Neuronal stem cell (in vitro differentiated cells): ENCODE results near the gene CBX4.

ENCODE experiments used
- DNase-seq: peaks from one replicate; pipeline ENCODE4 v3.0.0-alpha.2; 2013; ENCODE audit warnings: low spot score
- H2AFZ ChIP-seq: one replicate; pipeline ENCODE4 v1.6.1; 2013; ENCODE audit warnings: mild to moderate bottlenecking, low read length, inconsistent platforms
- H2AK5ac ChIP-seq: 2 replicates; pipeline ENCODE4 v1.6.1; 2013; ENCODE audit warnings: low read depth, mild to moderate bottlenecking, inconsistent platforms, low read length, moderate library complexity, mixed read lengths
- H2BK120ac ChIP-seq: 2 replicates; pipeline ENCODE4 v1.6.1; 2013; ENCODE audit warnings: low read depth, mild to moderate bottlenecking, inconsistent platforms, low read length, moderate library complexity, mixed read lengths
- H2BK12ac ChIP-seq: one replicate; pipeline ENCODE4 v1.6.1; 2013; ENCODE audit warnings: low read length, inconsistent platforms
- H2BK15ac ChIP-seq: 2 replicates; pipeline ENCODE4 v1.6.1; 2013; ENCODE audit warnings: mild to moderate bottlenecking, low read length, inconsistent platforms, mixed read lengths
- H2BK5ac ChIP-seq: one replicate; pipeline ENCODE4 v1.6.1; 2013; ENCODE audit warnings: inconsistent platforms, mild to moderate bottlenecking, low read length, moderate library complexity
- H3K14ac ChIP-seq: one replicate; pipeline ENCODE4 v1.6.1; 2013; ENCODE audit warnings: low read length, inconsistent platforms
- H3K18ac ChIP-seq: 2 replicates; pipeline ENCODE4 v1.6.1; 2013; ENCODE audit warnings: low read length, inconsistent platforms
- H3K23ac ChIP-seq: 2 replicates; pipeline ENCODE4 v1.6.1; 2013; ENCODE audit warnings: low read depth, mild to moderate bottlenecking, mixed read lengths, low read length, inconsistent platforms; ENCODE audit not compliant: poor library complexity
- H3K27ac ChIP-seq: replicated peaks from 3 replicates; pipeline ENCODE4 v1.5.1; 2013; ENCODE audit warnings: low read length, inconsistent platforms
- H3K27me3 ChIP-seq, 3 experiments: 2 replicates each; pipeline ENCODE4 v1.6.1; 2013; ENCODE audit warnings: low read length in 3 of 3, mild to moderate bottlenecking in 2 of 3, inconsistent platforms in 1 of 3, low read depth in 1 of 3, mixed read lengths in 1 of 3, moderate library complexity in 1 of 3; ENCODE audit not compliant: control insufficient read depth in 3 of 3, insufficient read depth in 3 of 3
- H3K36me3 ChIP-seq, 2 donors: replicated peaks in 1 of 2; 2 replicates each; pipeline ENCODE4 v1.6.1; 2013; ENCODE audit warnings: low read length in 2 of 2; ENCODE audit not compliant: control insufficient read depth in 2 of 2, insufficient read depth in 2 of 2
- H3K4ac ChIP-seq: 2 replicates; pipeline ENCODE4 v1.6.1; 2013; ENCODE audit warnings: inconsistent platforms, mild to moderate bottlenecking, low read length, moderate library complexity
- H3K4me1 ChIP-seq, 2 donors: 1 replicate in 1 of 2; 2 replicates in 1 of 2; pipeline ENCODE4 v1.6.1; 2013; ENCODE audit warnings: low read length in 2 of 2, low read depth in 1 of 2; ENCODE audit not compliant: control insufficient read depth in 2 of 2, insufficient read depth in 1 of 2
- H3K4me2 ChIP-seq: one replicate; pipeline ENCODE4 v1.6.1; 2013; ENCODE audit warnings: mild to moderate bottlenecking, low read length, inconsistent platforms; ENCODE audit not compliant: insufficient read depth, poor library complexity, severe bottlenecking
- H3K4me3 ChIP-seq, 2 donors: 2 replicates each; pipeline ENCODE4 v1.5.1; 2013; ENCODE audit warnings: low read length in 2 of 2, mild to moderate bottlenecking in 2 of 2, inconsistent platforms in 1 of 2, moderate library complexity in 1 of 2
- H3K79me1 ChIP-seq: one replicate; pipeline ENCODE4 v1.6.1; 2013; ENCODE audit warnings: low read depth, mild to moderate bottlenecking, inconsistent platforms, low read length, moderate library complexity
- H3K9ac ChIP-seq: one replicate; pipeline ENCODE4 v1.6.1; 2013; ENCODE audit warnings: mild to moderate bottlenecking, low read depth, low read length, inconsistent platforms; ENCODE audit not compliant: poor library complexity
- H3K9me3 ChIP-seq, 2 donors: replicated peaks in 1 of 2; 2 replicates each; pipeline versions ENCODE3 to v1.6.1; 2013; ENCODE audit warnings: low read length in 2 of 2, mild to moderate bottlenecking in 2 of 2, inconsistent platforms in 1 of 2, low read depth in 1 of 2, mixed read lengths in 1 of 2, moderate library complexity in 1 of 2; ENCODE audit not compliant: control insufficient read depth in 2 of 2, insufficient read depth in 1 of 2
- H4K8ac ChIP-seq: one replicate; pipeline ENCODE4 v1.6.1; 2013; ENCODE audit warnings: low read depth, mild to moderate bottlenecking, inconsistent platforms, low read length, moderate library complexity
- H4K91ac ChIP-seq: one replicate; pipeline ENCODE4 v1.6.1; 2013; ENCODE audit warnings: low read length, low read depth, mild to moderate bottlenecking, inconsistent platforms; ENCODE audit not compliant: poor library complexity
- WGBS, 2 donors: extraction: QIAGEN DNeasy Blood & Tissue Kit; methylation state at CpG; one replicate each; pipeline ENCODE4 v1.1.7; 2013; ENCODE audit warnings: missing lambda C conversion rate in 2 of 2, mixed read lengths in 1 of 2; ENCODE audit not compliant: insufficient read length in 2 of 2, insufficient replicate concordance in 1 of 2; ENCODE audit errors: extremely low coverage in 2 of 2; 5-methylcytosine and 5-hydroxymethylcytosine counted together

CBX4 gene

GRCh38 chr17:79842656-79843473 lies 3.6 kb upstream of the CBX4 start:
- WGBS, 2 donors, result no CpG with 5 or more reads among the region's 66 CpGs
- peak overlapping the region; percentile 4 to 50 for H3K4me3 ChIP-seq

GRCh38 chr17:79842136-79842655 lies 3.0 kb upstream of the CBX4 start:
- no peak for DNase-seq
- peaks cover 41 to 65% (median 41%) of the 10 kb centered on the region in 3 experiments for H3K27me3 ChIP-seq

More at GRCh38 chr17:79842656-79843473, 3.6 kb upstream of the CBX4 start:
- H2AK5ac ChIP-seq, result peak overlapping the region; percentile 86
- no peak overlapping the region for H4K91ac ChIP-seq
- H2BK5ac ChIP-seq, result peak overlapping the region; percentile 53
- peak overlapping the region; percentile 99 for H3K18ac ChIP-seq
- H3K9me3 ChIP-seq, result peaks cover 0 to 3% of the 10 kb centered on the region in 2 donors
- peak overlapping the region; percentile 97 for H2BK12ac ChIP-seq
- no peak overlapping the region for H3K27ac ChIP-seq
- no peaks in the 10 kb centered on the region for H3K36me3 ChIP-seq
- H2AFZ ChIP-seq, result peak overlapping the region; percentile 97
- no peak for DNase-seq
- H2BK15ac ChIP-seq, result peak overlapping the region; percentile 96
- H3K4me1 ChIP-seq, result peaks cover 19 to 23% of the 10 kb centered on the region in 2 donors
- peak overlapping the region; percentile 86 for H3K4me2 ChIP-seq
- H3K14ac ChIP-seq, result no peak overlapping the region
- H2BK120ac ChIP-seq, result peak overlapping the region; percentile 72
- no peak overlapping the region for H4K8ac ChIP-seq
- peak overlapping the region; percentile 73 for H3K23ac ChIP-seq
- H3K27me3 ChIP-seq, result peaks cover 41 to 61% (median 46%) of the 10 kb centered on the region in 3 experiments
- H3K79me1 ChIP-seq, result no peaks in the 10 kb centered on the region
- H3K4ac ChIP-seq, result no peak overlapping the region
- no peak overlapping the region for H3K9ac ChIP-seq

GRCh38 chr17:79841369-79842135 lies 2.3 kb upstream of the CBX4 start:
- Histone ChIP-seq H3K27me3 (peaks cover 41 to 71% (median 43%) of the 10 kb centered on the region in 3 experiments), H3K9me3 (peaks cover 0 to 3% of the 10 kb centered on the region in 2 donors), H2BK12ac (peak overlapping the region; percentile 97), H2BK120ac (peak overlapping the region; percentile 72), H3K4ac (no peak overlapping the region), H4K91ac (no peak overlapping the region), H3K4me1 (peaks cover 32 to 34% of the 10 kb centered on the region in 2 donors), H3K18ac (peak overlapping the region; percentile 82), H3K36me3 (peaks cover 0 to 13% of the 10 kb centered on the region in 2 donors), H3K23ac (peak overlapping the region; percentile 43), H2AFZ (peak overlapping the region; percentile 89), H3K27ac (no peak overlapping the region), H3K4me3 (no peak overlapping the region), H3K4me2 (peak overlapping the region; percentile 11), H2BK5ac (peak overlapping the region; percentile 71), H2BK15ac (peak overlapping the region; percentile 96), H2AK5ac (peak overlapping the region; percentile 96), H3K9ac (peak overlapping the region; percentile 81), H3K79me1 (no peaks in the 10 kb centered on the region), H3K14ac (peak overlapping the region; percentile 89), H4K8ac (no peak overlapping the region)
- no CpG with 5 or more reads among the region's 55 CpGs for WGBS, 2 donors
- DNase-seq, result no peak

More at GRCh38 chr17:79842136-79842655, 3.0 kb upstream of the CBX4 start:
- peak overlapping the region; percentile 71 for H2BK5ac ChIP-seq
- H2AFZ ChIP-seq, result peak overlapping the region; percentile 97
- H3K4me3 ChIP-seq, result no peak overlapping the region
- H3K27ac ChIP-seq, result no peak overlapping the region
- WGBS, 2 donors, result no CpG with 5 or more reads among the region's 20 CpGs
- H3K14ac ChIP-seq, result no peak overlapping the region
- H3K4me1 ChIP-seq, result peaks cover 26 to 30% of the 10 kb centered on the region in 2 donors
- no peak overlapping the region for H3K4me2 ChIP-seq
- H2BK120ac ChIP-seq, result peak overlapping the region; percentile 72
- H3K9me3 ChIP-seq, result peaks cover 0 to 3% of the 10 kb centered on the region in 2 donors
- H4K8ac ChIP-seq, result no peak overlapping the region
- H3K79me1 ChIP-seq, result no peaks in the 10 kb centered on the region
- peaks cover 0 to 7% of the 10 kb centered on the region in 2 donors for H3K36me3 ChIP-seq
- no peak overlapping the region for H3K4ac ChIP-seq
- H2BK15ac ChIP-seq, result peak overlapping the region; percentile 96
- no peak overlapping the region for H3K9ac ChIP-seq
- peak overlapping the region; percentile 86 for H2AK5ac ChIP-seq
- no peak overlapping the region for H2BK12ac ChIP-seq
- H3K23ac ChIP-seq, result no peak overlapping the region
- H4K91ac ChIP-seq, result no peak overlapping the region
- H3K18ac ChIP-seq, result peak overlapping the region; percentile 78
